Measurements from ENCODE around the gene APBB2.
"Not testable (repeated sequence)": the region's sequence is repeated elsewhere in the genome, so short reads cannot be mapped to it uniquely, and the experiment has no call there.

The APBB2 gene

GRCh38 chr4:40915318-40916217 is 298.8 kb downstream of the APBB2 start:
- DNase-seq (ENCODE audit: low read depth in 4 of 4, low spot score in 1 of 4) = no peak

- DNase-seq (ENCODE audit: low read depth in 4 of 4, low spot score in 1 of 4) = no peak
Observed at GRCh38 chr4:40912460-40913184, 301.7 kb downstream of the APBB2 start.

- no peak for DNase-seq (ENCODE audit: low read depth in 4 of 4, low spot score in 1 of 4)
Observed at GRCh38 chr4:40910706-40911105, 303.6 kb downstream of the APBB2 start.

- DNase-seq (ENCODE audit: low read depth in 4 of 4, low spot score in 1 of 4) = peak in 2 of 4 experiments; percentile 34 to 54
Observed at GRCh38 chr4:40909363-40909876, 304.9 kb downstream of the APBB2 start.

- DNase-seq (ENCODE audit: low read depth in 4 of 4, low spot score in 1 of 4) = peak; percentile 40 to 69 (median 55)
Observed at GRCh38 chr4:40908702-40909362, 305.5 kb downstream of the APBB2 start.

- DNase-seq (ENCODE audit: low read depth in 4 of 4, low spot score in 1 of 4) = no peak
Observed at GRCh38 chr4:40908297-40908696, 306.0 kb downstream of the APBB2 start.

GRCh38 chr4:40905414-40905813 is 308.9 kb downstream of the APBB2 start:
- DNase-seq (ENCODE audit: low read depth in 4 of 4, low spot score in 1 of 4) = no peak

GRCh38 chr4:40900531-40900930 is 313.8 kb downstream of the APBB2 start:
- DNase-seq (ENCODE audit: low read depth in 4 of 4, low spot score in 1 of 4) = not testable (repeated sequence)

GRCh38 chr4:40897557-40898203 is 316.7 kb downstream of the APBB2 start:
- DNase-seq (ENCODE audit: low read depth in 4 of 4, low spot score in 1 of 4) = peak; percentile 45 to 70 (median 63)

- DNase-seq (ENCODE audit: low read depth in 4 of 4, low spot score in 1 of 4) = no peak
Observed at GRCh38 chr4:40890764-40891163, 323.6 kb downstream of the APBB2 start.

GRCh38 chr4:40890199-40890598 is 324.1 kb downstream of the APBB2 start:
- DNase-seq (ENCODE audit: low read depth in 4 of 4, low spot score in 1 of 4) = no peak

GRCh38 chr4:40888933-40889332 is 325.4 kb downstream of the APBB2 start:
- no peak for DNase-seq (ENCODE audit: low read depth in 4 of 4, low spot score in 1 of 4)

- no peak for DNase-seq (ENCODE audit: low read depth in 4 of 4, low spot score in 1 of 4)
Observed at GRCh38 chr4:40887764-40888131, 326.6 kb downstream of the APBB2 start.

- DNase-seq (ENCODE audit: low read depth in 4 of 4, low spot score in 1 of 4) = no peak
Observed at GRCh38 chr4:40886931-40887763, 327.2 kb downstream of the APBB2 start.

- no peak for DNase-seq (ENCODE audit: low read depth in 4 of 4, low spot score in 1 of 4)
Observed at GRCh38 chr4:40881851-40882250, 332.5 kb downstream of the APBB2 start.

GRCh38 chr4:40881096-40881495 is 333.2 kb downstream of the APBB2 start:
- DNase-seq (ENCODE audit: low read depth in 4 of 4, low spot score in 1 of 4) = no peak

GRCh38 chr4:40878548-40879055 is 335.7 kb downstream of the APBB2 start:
- no peak for DNase-seq (ENCODE audit: low read depth in 4 of 4, low spot score in 1 of 4)

GRCh38 chr4:40877081-40877480 is 337.3 kb downstream of the APBB2 start:
- no peak for DNase-seq (ENCODE audit: low read depth in 4 of 4, low spot score in 1 of 4)

GRCh38 chr4:40875507-40876150 is 338.7 kb downstream of the APBB2 start:
- DNase-seq (ENCODE audit: low read depth in 4 of 4, low spot score in 1 of 4) = no peak
